ENCODE measurements around the gene CEP19.

The CEP19 gene

GRCh38 chr3:196686436-196686835 is 25.6 kb downstream of the CEP19 start:
- Histone ChIP-seq H3K36me3 (ENCODE audit: insufficient read depth, low read length) (no peaks in the 10 kb centered on the region), H3K9me3 (ENCODE audit: low read length) (no peaks in the 10 kb centered on the region), H3K27me3 (ENCODE audit: control insufficient read depth in 1 of 2, insufficient read depth in 2 of 2, low read length in 2 of 2) (no peaks in the 10 kb centered on the region), H3K4me1 (ENCODE audit: insufficient read depth, low read length) (no peaks in the 10 kb centered on the region), H3K27ac (ENCODE audit: low read depth, low read length) (no peak overlapping the region), H3K9ac (ENCODE audit: low read length) (no peak overlapping the region), H3K4me3 (ENCODE audit: low read depth in 1 of 2, low read length in 2 of 2) (no peak overlapping the region)

DNA sequence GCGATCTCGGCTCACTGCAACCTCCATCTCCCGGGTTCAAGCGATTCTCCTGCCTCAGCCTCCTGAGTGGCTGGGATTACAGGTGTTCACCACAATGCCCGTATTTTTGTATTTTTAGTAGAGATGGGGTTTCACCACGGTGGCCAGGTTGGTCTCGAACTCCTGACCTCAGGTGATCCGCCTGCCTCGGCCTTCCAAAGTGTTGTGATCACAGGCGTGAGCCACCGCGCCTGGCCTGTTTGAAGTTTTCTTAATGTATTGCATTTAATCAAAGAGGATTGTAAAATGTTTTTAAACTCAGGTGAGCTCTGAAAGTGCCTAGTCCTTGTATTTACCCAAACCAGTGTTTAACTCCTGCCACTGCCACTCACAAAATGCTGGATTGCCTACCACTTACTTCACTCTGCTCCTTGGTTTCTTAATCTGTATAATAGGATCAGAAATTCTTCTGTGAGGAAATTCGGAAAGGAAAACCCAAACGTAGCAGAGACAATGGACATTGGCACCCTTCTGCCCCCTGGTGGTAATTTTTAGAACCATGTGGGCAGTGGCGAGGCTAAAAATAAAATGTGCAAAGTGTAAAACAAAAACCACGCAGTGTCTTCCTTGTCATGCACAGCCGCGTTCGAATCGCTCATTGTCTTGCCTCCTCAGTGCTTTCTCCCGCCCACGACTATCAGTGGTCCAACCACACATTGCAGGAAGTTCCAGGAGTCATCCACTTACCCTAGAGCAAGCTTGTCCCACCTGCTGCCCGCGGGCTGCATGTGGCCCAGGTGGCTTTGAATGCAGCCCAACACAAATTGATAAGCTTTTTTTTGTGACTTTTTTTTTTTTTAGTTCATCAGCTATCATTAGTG is 27.3 kb downstream of the CEP19 start:
- H3K4me1 ChIP-seq (ENCODE audit: insufficient read depth, low read length): no peaks in the 10 kb centered on the region
- no peaks in the 10 kb centered on the region for H3K27me3 ChIP-seq (ENCODE audit: control insufficient read depth in 1 of 2, insufficient read depth in 2 of 2, low read length in 2 of 2)
- no peak overlapping the region for H3K4me3 ChIP-seq (ENCODE audit: low read depth in 1 of 2, low read length in 2 of 2)
- H3K9ac ChIP-seq (ENCODE audit: low read length): no peak overlapping the region
- no peak overlapping the region for H3K27ac ChIP-seq (ENCODE audit: low read depth, low read length)
- H3K9me3 ChIP-seq (ENCODE audit: low read length): no peaks in the 10 kb centered on the region
- H3K36me3 ChIP-seq (ENCODE audit: insufficient read depth, low read length): no peaks in the 10 kb centered on the region

GRCh38 chr3:196677931-196678330 is 34.1 kb downstream of the CEP19 start:
- Histone ChIP-seq H3K27me3 (ENCODE audit: control insufficient read depth in 1 of 2, insufficient read depth in 2 of 2, low read length in 2 of 2) (no peaks in the 10 kb centered on the region), H3K4me1 (ENCODE audit: insufficient read depth, low read length) (no peaks in the 10 kb centered on the region), H3K36me3 (ENCODE audit: insufficient read depth, low read length) (no peaks in the 10 kb centered on the region), H3K9ac (ENCODE audit: low read length) (no peak overlapping the region), H3K9me3 (ENCODE audit: low read length) (no peaks in the 10 kb centered on the region), H3K4me3 (ENCODE audit: low read depth in 1 of 2, low read length in 2 of 2) (no peak overlapping the region), H3K27ac (ENCODE audit: low read depth, low read length) (no peak overlapping the region)

- H3K36me3 ChIP-seq (ENCODE audit: insufficient read depth, low read length): no peaks in the 10 kb centered on the region
- H3K27me3 ChIP-seq (ENCODE audit: control insufficient read depth in 1 of 2, insufficient read depth in 2 of 2, low read length in 2 of 2): no peaks in the 10 kb centered on the region
- no peak overlapping the region for H3K9ac ChIP-seq (ENCODE audit: low read length)
- no peaks in the 10 kb centered on the region for H3K4me1 ChIP-seq (ENCODE audit: insufficient read depth, low read length)
- no peaks in the 10 kb centered on the region for H3K9me3 ChIP-seq (ENCODE audit: low read length)
- H3K4me3 ChIP-seq (ENCODE audit: low read depth in 1 of 2, low read length in 2 of 2): no peak overlapping the region
- H3K27ac ChIP-seq (ENCODE audit: low read depth, low read length): no peak overlapping the region
These were observed 34.7 kb downstream of the CEP19 start for GRCh38 chr3:196677353-196677752.

DNA sequence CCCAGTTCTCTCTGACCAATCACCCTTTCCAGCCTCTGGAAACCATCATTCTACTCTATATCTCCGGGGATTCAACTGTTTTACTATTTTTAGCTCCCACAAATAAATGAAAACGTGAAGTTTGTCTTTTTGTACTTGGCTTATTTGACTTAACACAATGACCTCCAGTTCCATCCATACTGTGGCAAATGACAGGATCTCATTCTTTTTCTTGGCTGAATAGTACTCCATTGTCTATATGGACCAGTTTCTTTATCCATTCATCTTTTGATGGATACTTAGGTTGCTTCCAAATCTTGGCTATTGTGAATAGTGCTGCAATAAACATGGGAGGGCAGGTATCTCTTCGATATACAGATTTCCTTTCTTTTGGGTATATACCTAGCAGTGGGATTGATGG is 38.4 kb downstream of the CEP19 start:
- no peaks in the 10 kb centered on the region for H3K4me1 ChIP-seq (ENCODE audit: insufficient read depth, low read length)
- no peaks in the 10 kb centered on the region for H3K27me3 ChIP-seq (ENCODE audit: control insufficient read depth in 1 of 2, insufficient read depth in 2 of 2, low read length in 2 of 2)
- no peak overlapping the region for H3K9ac ChIP-seq (ENCODE audit: low read length)
- H3K36me3 ChIP-seq (ENCODE audit: insufficient read depth, low read length): no peaks in the 10 kb centered on the region
- no peak overlapping the region for H3K27ac ChIP-seq (ENCODE audit: low read depth, low read length)
- no peaks in the 10 kb centered on the region for H3K9me3 ChIP-seq (ENCODE audit: low read length)
- H3K4me3 ChIP-seq (ENCODE audit: low read depth in 1 of 2, low read length in 2 of 2): no peak overlapping the region

GRCh38 chr3:196670339-196670738 is 41.7 kb downstream of the CEP19 start:
- Histone ChIP-seq H3K4me1 (ENCODE audit: insufficient read depth, low read length) (no peaks in the 10 kb centered on the region), H3K9ac (ENCODE audit: low read length) (no peak overlapping the region), H3K36me3 (ENCODE audit: insufficient read depth, low read length) (no peaks in the 10 kb centered on the region), H3K9me3 (ENCODE audit: low read length) (no peaks in the 10 kb centered on the region), H3K27ac (ENCODE audit: low read depth, low read length) (no peak overlapping the region), H3K4me3 (ENCODE audit: low read depth in 1 of 2, low read length in 2 of 2) (no peak overlapping the region), H3K27me3 (ENCODE audit: control insufficient read depth in 1 of 2, insufficient read depth in 2 of 2, low read length in 2 of 2) (no peaks in the 10 kb centered on the region)

- Histone ChIP-seq H3K4me3 (ENCODE audit: low read depth in 1 of 2, low read length in 2 of 2) (no peak overlapping the region), H3K27ac (ENCODE audit: low read depth, low read length) (no peak overlapping the region), H3K36me3 (ENCODE audit: insufficient read depth, low read length) (no peaks in the 10 kb centered on the region), H3K9ac (ENCODE audit: low read length) (no peak overlapping the region), H3K9me3 (ENCODE audit: low read length) (no peaks in the 10 kb centered on the region), H3K4me1 (ENCODE audit: insufficient read depth, low read length) (no peaks in the 10 kb centered on the region), H3K27me3 (ENCODE audit: control insufficient read depth in 1 of 2, insufficient read depth in 2 of 2, low read length in 2 of 2) (no peaks in the 10 kb centered on the region)
These were observed 44.8 kb downstream of the CEP19 start for GRCh38 chr3:196667056-196667825.

DNA sequence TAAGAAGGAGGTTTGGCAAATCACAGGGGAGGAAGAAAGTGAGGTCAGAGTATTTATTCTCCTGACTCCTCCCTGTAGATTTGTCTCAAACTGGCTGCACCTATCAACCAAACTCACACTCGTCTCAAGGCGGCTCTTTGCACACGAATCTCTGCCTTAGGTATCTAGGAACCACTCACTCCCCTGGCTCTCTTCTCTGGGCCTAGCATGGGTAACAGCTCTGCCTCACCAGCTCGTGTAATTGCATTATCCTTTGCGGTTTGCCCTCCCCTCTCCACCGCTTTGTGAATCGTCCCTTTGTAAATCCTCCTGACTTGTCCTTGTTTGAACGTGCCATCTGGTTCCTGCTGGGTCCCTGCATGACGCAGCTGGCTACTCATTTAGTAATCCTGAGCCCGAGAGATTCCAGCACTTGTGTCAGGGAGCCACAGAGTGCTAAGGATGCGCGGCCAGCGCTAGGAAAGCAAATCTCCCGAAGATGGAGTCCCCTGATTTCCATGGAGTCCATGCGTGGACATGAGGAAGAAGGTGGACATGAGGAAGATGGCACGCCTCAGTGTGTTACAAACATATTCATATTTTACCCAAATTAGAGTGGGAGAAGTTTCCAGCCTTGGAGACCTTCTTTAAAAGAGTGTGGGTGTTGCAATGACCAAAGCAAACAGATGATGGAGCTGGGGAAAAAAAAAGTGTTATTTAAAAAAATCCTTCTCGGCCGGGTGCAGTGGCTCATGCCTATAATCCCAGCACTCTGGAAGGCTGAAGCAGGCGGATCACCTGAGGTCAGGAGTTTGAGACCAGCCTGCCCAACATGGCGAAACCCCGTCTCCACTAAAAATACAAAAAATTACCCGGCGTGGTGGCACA is 45.8 kb downstream of the CEP19 start:
- Histone ChIP-seq H3K4me3 (ENCODE audit: low read depth in 1 of 2, low read length in 2 of 2) (no peak overlapping the region), H3K4me1 (ENCODE audit: insufficient read depth, low read length) (no peaks in the 10 kb centered on the region), H3K36me3 (ENCODE audit: insufficient read depth, low read length) (no peaks in the 10 kb centered on the region), H3K27me3 (ENCODE audit: control insufficient read depth in 1 of 2, insufficient read depth in 2 of 2, low read length in 2 of 2) (no peaks in the 10 kb centered on the region), H3K27ac (ENCODE audit: low read depth, low read length) (no peak overlapping the region), H3K9ac (ENCODE audit: low read length) (no peak overlapping the region), H3K9me3 (ENCODE audit: low read length) (no peaks in the 10 kb centered on the region)

DNA sequence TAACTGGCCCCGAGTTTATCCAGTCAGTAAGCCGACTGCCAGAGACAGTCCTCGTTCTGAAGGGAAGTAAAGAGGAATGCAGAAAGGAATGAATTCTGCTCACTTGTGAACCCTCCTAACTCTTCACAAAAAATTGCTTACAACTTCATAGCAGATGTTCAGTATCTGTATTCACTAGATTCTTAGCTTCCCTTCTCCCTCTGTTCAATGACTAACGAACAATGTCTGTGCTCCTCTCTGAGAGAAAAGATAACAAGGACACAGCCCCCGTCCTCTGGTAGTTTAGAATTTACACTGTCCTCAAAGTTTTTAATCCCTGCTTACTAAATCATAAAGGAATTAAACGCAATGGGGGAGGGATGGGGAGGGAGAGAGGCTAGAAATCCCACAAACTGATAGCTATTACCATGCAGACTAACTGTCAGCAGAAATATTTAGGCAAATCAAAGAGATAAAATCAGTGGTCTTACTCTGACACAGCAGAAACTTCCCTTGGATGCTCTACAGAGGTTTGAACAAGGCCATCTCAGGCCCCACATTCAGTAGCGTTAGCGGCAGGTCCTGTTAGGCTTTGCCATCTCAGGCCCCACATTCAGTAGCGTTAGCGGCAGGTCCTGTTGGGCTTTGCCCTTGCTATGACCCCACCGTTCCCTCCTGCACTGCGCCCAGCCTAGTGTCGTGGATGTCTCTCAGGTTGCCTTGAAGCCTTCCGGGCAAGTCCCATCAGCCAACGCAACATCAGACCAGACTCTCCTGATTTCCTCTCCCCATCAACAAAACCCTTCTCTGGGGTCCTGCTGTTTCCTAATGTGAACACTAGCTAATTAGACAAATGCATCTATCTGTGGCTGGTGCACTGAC is 49.1 kb downstream of the CEP19 start:
- Histone ChIP-seq H3K9ac (ENCODE audit: low read length) (no peak overlapping the region), H3K27ac (ENCODE audit: low read depth, low read length) (no peak overlapping the region), H3K4me3 (ENCODE audit: low read depth in 1 of 2, low read length in 2 of 2) (no peak overlapping the region), H3K27me3 (ENCODE audit: control insufficient read depth in 1 of 2, insufficient read depth in 2 of 2, low read length in 2 of 2) (no peaks in the 10 kb centered on the region), H3K36me3 (ENCODE audit: insufficient read depth, low read length) (no peaks in the 10 kb centered on the region), H3K9me3 (ENCODE audit: low read length) (no peaks in the 10 kb centered on the region), H3K4me1 (ENCODE audit: insufficient read depth, low read length) (no peaks in the 10 kb centered on the region)

GRCh38 chr3:196662033-196662432 is 50.0 kb downstream of the CEP19 start:
- H3K9ac ChIP-seq (ENCODE audit: low read length): no peak overlapping the region
- H3K4me1 ChIP-seq (ENCODE audit: insufficient read depth, low read length): no peaks in the 10 kb centered on the region
- no peak overlapping the region for H3K4me3 ChIP-seq (ENCODE audit: low read depth in 1 of 2, low read length in 2 of 2)
- H3K27me3 ChIP-seq (ENCODE audit: control insufficient read depth in 1 of 2, insufficient read depth in 2 of 2, low read length in 2 of 2): no peaks in the 10 kb centered on the region
- H3K36me3 ChIP-seq (ENCODE audit: insufficient read depth, low read length): no peaks in the 10 kb centered on the region
- H3K9me3 ChIP-seq (ENCODE audit: low read length): no peaks in the 10 kb centered on the region
- no peak overlapping the region for H3K27ac ChIP-seq (ENCODE audit: low read depth, low read length)

Data from muscle layer of colon (tissue), 2 donors.